Lung (tissue), 12 donors: ENCODE results near the gene ZNF730. TPM values are rescaled to one million over a fixed set of nuclear protein-coding genes. Genes with fewer than 3 reads are reported as not detected.
"Not testable (repeated sequence)": the region's sequence is repeated elsewhere in the genome, so short reads cannot be mapped to it uniquely, and the experiment has no call there.

Experiments used
- ATAC-seq: fragments of 200-7000 bp; cut with Tn5 transposase; one replicate; pipeline ENCODE4 v1.9.1; 2020; ENCODE audit warnings: moderate number of reproducible peaks; ENCODE audit not compliant: insufficient read depth, low FRiP score
- DNase-seq, 3 donors: peaks; one replicate each; pipeline ENCODE4 v3.0.0-alpha.2; 2013 to 2017
- H3K27ac ChIP-seq, 2 donors: one replicate each; pipeline ENCODE4 v1.5.1; 2013; ENCODE audit warnings: mild to moderate bottlenecking in 2 of 2, moderate library complexity in 2 of 2, control low read depth in 1 of 2, inconsistent platforms in 1 of 2, low read depth in 1 of 2, low read length in 1 of 2
- H3K27me3 ChIP-seq, 3 donors: one replicate each; pipeline ENCODE4 v1.5.1; 2013; ENCODE audit warnings: low read length in 2 of 3; ENCODE audit not compliant: control insufficient read depth in 3 of 3, insufficient read depth in 3 of 3
- H3K36me3 ChIP-seq, 4 donors: one replicate each; pipeline ENCODE4 v1.5.1; 2013; ENCODE audit warnings: low read length in 4 of 4, mild to moderate bottlenecking in 1 of 4, moderate library complexity in 1 of 4; ENCODE audit not compliant: control insufficient read depth in 4 of 4, insufficient read depth in 4 of 4
- H3K4me1 ChIP-seq, 5 donors: one replicate each; pipeline ENCODE4 v1.5.1; 2013; ENCODE audit warnings: low read length in 5 of 5, mild to moderate bottlenecking in 2 of 5, moderate library complexity in 1 of 5; ENCODE audit not compliant: control insufficient read depth in 5 of 5, insufficient read depth in 5 of 5
- H3K4me3 ChIP-seq: one replicate; pipeline ENCODE4 v1.5.1; 2013; ENCODE audit warnings: mild to moderate bottlenecking, control low read depth, moderate library complexity
- H3K9ac ChIP-seq, 2 donors: one replicate each; pipeline ENCODE4 v1.5.1; 2013; ENCODE audit warnings: low read length in 2 of 2, control low read depth in 1 of 2; ENCODE audit not compliant: insufficient read depth in 1 of 2
- H3K9me3 ChIP-seq, 4 donors: one replicate each; pipeline ENCODE4 v1.5.1; 2013; ENCODE audit warnings: low read length in 3 of 4, mild to moderate bottlenecking in 1 of 4, moderate library complexity in 1 of 4; ENCODE audit not compliant: control insufficient read depth in 4 of 4, insufficient read depth in 3 of 4
- CTCF ChIP-seq: IDR thresholded peaks from 2 replicates; pipeline ENCODE4 v1.5.1; 2012; ENCODE audit warnings: mild to moderate bottlenecking; ENCODE audit errors: control extremely low read depth, extremely low read depth
- WGBS, 2 donors: extraction: QIAGEN DNeasy Blood & Tissue Kit; methylation state at CpG; one replicate each; pipeline ENCODE4 v1.1.7; 2013; 5-methylcytosine and 5-hydroxymethylcytosine counted together
- polyA plus RNA-seq, 2 donors: library from polyadenylated mRNA; stranded (reverse); fragments of 200-250 nt; gene quantifications; one replicate each; pipeline ENCODE4 v1.2.1, GENCODE V29; 2013
- total RNA-seq, 2 donors: library from RNA; depleted of rRNA in 1 of 2; stranded (reverse); fragments of >200 nt in 1 of 2; gene quantifications; one replicate each; pipeline ENCODE4 v1.2.1, GENCODE V29; 2014 to 2021
- donor health status: control.
- donor health status: control.
- donor health status: Bipolar disorder and iron deficiency.
- donor health status: healthy.
- donor health status: DM: yes; HTN: yes; CAD: no.

The ZNF730 gene
- total and polyA plus RNA-seq, 4 donors, result 0.05 to 11.9 (median 0.55) TPM

- peak overlapping the region; percentile 67 for H3K4me3 ChIP-seq
- DNase-seq (peak; percentile 92 to 94 (median 93)), ATAC-seq (peak; percentile 49)
- peaks cover 0 to 14% (median 0%) of the 10 kb centered on the region in 4 donors for H3K9me3 ChIP-seq
- TF ChIP-seq CTCF, result no peak
- no peaks in the 10 kb centered on the region for H3K27me3 ChIP-seq
- no peaks in the 10 kb centered on the region for H3K36me3 ChIP-seq
- H3K27ac ChIP-seq, result peak overlapping the region in 1 of 2 donors; percentile 23
- H3K4me1 ChIP-seq, result peaks cover 0 to 16% (median 3%) of the 10 kb centered on the region in 5 donors
- H3K9ac ChIP-seq, result peak overlapping the region; percentile 81 to 87
- WGBS, 2 donors, result 0 to 1% methylated on average over 48 of the region's 48 CpGs
Measured at GRCh38 chr19:23075031-23075733, 41.6 kb upstream of the ZNF730 start.

- H3K27ac ChIP-seq, ATAC-seq, H3K9ac ChIP-seq, H3K4me3 ChIP-seq, H3K36me3 ChIP-seq, DNase-seq, H3K27me3 ChIP-seq, H3K9me3 ChIP-seq: not testable (repeated sequence)
- H3K4me1 ChIP-seq, result peaks cover 0 to 13% (median 3%) of the 10 kb centered on the region in 5 donors
- 45 to 59% methylated on average over 2 of the region's 2 CpGs for WGBS, 2 donors
Measured at GRCh38 chr19:23077776-23078175, 39.0 kb upstream of the ZNF730 start.

GRCh38 chr19:23093832-23094231 is 23.0 kb upstream of the ZNF730 start:
- no peaks in the 10 kb centered on the region for H3K4me1 ChIP-seq
- peaks cover 0 to 45% (median 3%) of the 10 kb centered on the region in 4 donors for H3K9me3 ChIP-seq
- no peaks in the 10 kb centered on the region for H3K27me3 ChIP-seq
- no peak overlapping the region for H3K9ac ChIP-seq
- DNase-seq, result no peak
- H3K4me3 ChIP-seq, result no peak overlapping the region
- no peak for ATAC-seq
- H3K27ac ChIP-seq, result no peak overlapping the region
- no peak for TF ChIP-seq CTCF
- H3K36me3 ChIP-seq, result peaks cover 0 to 25% (median 4%) of the 10 kb centered on the region in 4 donors
- 86 to 98% methylated on average over 9 of the region's 9 CpGs for WGBS, 2 donors

- ATAC-seq (no peak), DNase-seq (no peak)
- Histone ChIP-seq H3K27me3 (no peaks in the 10 kb centered on the region), H3K4me3 (no peak overlapping the region), H3K4me1 (no peaks in the 10 kb centered on the region), H3K27ac (no peak overlapping the region), H3K9ac (no peak overlapping the region), H3K36me3 (peaks cover 0 to 31% (median 9%) of the 10 kb centered on the region in 4 donors), H3K9me3 (peaks cover 0 to 53% (median under 1%) of the 10 kb centered on the region in 4 donors)
- TF ChIP-seq CTCF, result no peak
- 52 to 75% methylated on average over 1 of the region's 1 CpG for WGBS, 2 donors
Measured at GRCh38 chr19:23095418-23095817, 21.4 kb upstream of the ZNF730 start.
